SU-DHL-6 (cell line): ENCODE data around the gene APEX1.

Experiments
- H2AFZ ChIP-seq: fragments of 200-600 bp; sonication (generic); 2 replicates; pipeline ENCODE4 v1.6.1; 2014; ENCODE audit warnings: low read depth, mild to moderate bottlenecking, moderate library complexity, mixed read lengths, antibody characterized with exemption, low read length; ENCODE audit not compliant: severe bottlenecking
- H3F3A ChIP-seq: fragments of 200-600 bp; shearing (Covaris generic); 2 replicates; pipeline ENCODE4 v1.6.0; 2016; ENCODE audit warnings: antibody characterized with exemption, mild to moderate bottlenecking; ENCODE audit not compliant: insufficient read depth
- H3K27ac ChIP-seq: fragments of 200-600 bp; sonication (generic); 2 replicates; pipeline ENCODE4 v1.5.1; 2016; ENCODE audit warnings: low read depth, mild to moderate bottlenecking, low read length, moderate library complexity, mixed read lengths
- H3K27me3 ChIP-seq: fragments of 200-600 bp; sonication (generic), shearing (Covaris generic); 2 replicates; pipeline ENCODE4 v1.6.0; 2014; ENCODE audit warnings: mild to moderate bottlenecking, low read length
- H3K36me3 ChIP-seq: fragments of 200-600 bp; sonication (generic); 2 replicates; pipeline ENCODE4 v1.6.1; 2014; ENCODE audit warnings: mild to moderate bottlenecking, low read length, mixed read lengths
- H3K4me2 ChIP-seq: fragments of 300-600, 200-600 bp; shearing (Covaris generic), sonication (generic); 2 replicates; pipeline ENCODE4 v1.6.0; 2014; ENCODE audit warnings: low read length, low read depth, mild to moderate bottlenecking; ENCODE audit not compliant: poor library complexity, severe bottlenecking
- H3K4me3 ChIP-seq: fragments of 200-600 bp; sonication (generic); 2 replicates; pipeline ENCODE4 v1.5.1; 2014; ENCODE audit warnings: antibody characterized with exemption, low read length, mild to moderate bottlenecking, mixed read lengths; ENCODE audit not compliant: insufficient read depth, poor library complexity, severe bottlenecking
- H3K79me2 ChIP-seq: fragments of 200-600 bp; sonication (generic); 2 replicates; pipeline ENCODE4 v1.6.1; 2014; ENCODE audit warnings: mild to moderate bottlenecking, low read length, moderate library complexity; ENCODE audit not compliant: insufficient read depth
- H3K9ac ChIP-seq: fragments of 200-600 bp; sonication (generic); 2 replicates; pipeline ENCODE4 v1.7.0; 2014; ENCODE audit warnings: mild to moderate bottlenecking, low read length
- H3K9me2 ChIP-seq: fragments of 200-600 bp; sonication (generic); replicated peaks from 2 replicates; pipeline ENCODE4 v1.6.1; 2014; ENCODE audit warnings: low read length; ENCODE audit not compliant: insufficient read depth
- H3K9me3 ChIP-seq: fragments of 200-600 bp; sonication (generic); 2 replicates; pipeline ENCODE4 v1.6.1; 2014; ENCODE audit warnings: low read length, mixed read lengths; ENCODE audit not compliant: insufficient read depth
- H4K20me1 ChIP-seq: fragments of 200-600 bp; sonication (generic); 2 replicates; pipeline ENCODE4 v1.6.1; 2014; ENCODE audit warnings: low read depth, mild to moderate bottlenecking, antibody characterized with exemption, low read length, moderate library complexity, mixed read lengths
- CTCF ChIP-seq: fragments of 200-600 bp; sonication (generic); IDR thresholded peaks from one replicate; pipeline ENCODE4 v1.5.1; 2017; ENCODE audit warnings: antibody characterized with exemption, mild to moderate bottlenecking, low read length, moderate library complexity; ENCODE audit not compliant: insufficient read depth, poor library complexity, severe bottlenecking
- EZH2phosphoT487 ChIP-seq: fragments of 200-600 bp; sonication (generic), shearing (Covaris generic); conservative IDR thresholded peaks from 2 replicates; pipeline ENCODE4 v1.6.1; 2018; ENCODE audit warnings: mild to moderate bottlenecking, antibody characterized with exemption, low read length, moderate library complexity, mixed read lengths

APEX1 gene

GRCh38 chr14:20416223-20416622, 38.8 kb upstream of the APEX1 start:
- Histone ChIP-seq H3K4me2 (no peak overlapping the region), H3K36me3 (no peaks in the 10 kb centered on the region), H3K4me3 (no peak overlapping the region), H3K9ac (no peak overlapping the region), H3K27ac (no peak overlapping the region), H3K9me2 (no peaks in the 10 kb centered on the region), H2AFZ (peak overlapping the region; percentile 29), H4K20me1 (no peaks in the 10 kb centered on the region), H3K79me2 (peaks cover 6% of the 10 kb centered on the region; the same call in 1 of the 2 replicates), H3K9me3 (no peaks in the 10 kb centered on the region), H3F3A (peaks cover 15% of the 10 kb centered on the region; the same call in 1 of the 2 replicates), H3K27me3 (no peaks in the 10 kb centered on the region)
- TF ChIP-seq CTCF (no peak), EZH2phosphoT487 (no peak)

- no peak overlapping the region for H3K4me2 ChIP-seq
- no peak for TF ChIP-seq EZH2phosphoT487
- TF ChIP-seq CTCF, result no peak
These were observed 37.5 kb upstream of the APEX1 start for GRCh38 chr14:20417250-20418186.

GRCh38 chr14:20418501-20418909, 36.5 kb upstream of the APEX1 start:
- Histone ChIP-seq H2AFZ (no peak overlapping the region), H3K4me2 (no peak overlapping the region), H3K79me2 (no peaks in the 10 kb centered on the region), H3K9ac (no peak overlapping the region), H3K27me3 (no peaks in the 10 kb centered on the region), H3K27ac (no peak overlapping the region), H3K36me3 (no peaks in the 10 kb centered on the region), H3K9me3 (no peaks in the 10 kb centered on the region), H4K20me1 (no peaks in the 10 kb centered on the region), H3F3A (0 out of 2 replicates have a peak, but pooled peaks cover 3% of the 10 kb centered on the region), H3K4me3 (no peak overlapping the region), H3K9me2 (no peaks in the 10 kb centered on the region)
- TF ChIP-seq CTCF (no peak), EZH2phosphoT487 (no peak)

More at GRCh38 chr14:20417250-20418186, 37.5 kb upstream of the APEX1 start:
- Histone ChIP-seq H3K9me2 (no peaks in the 10 kb centered on the region), H2AFZ (no peak overlapping the region), H3K9me3 (no peaks in the 10 kb centered on the region), H3K36me3 (no peaks in the 10 kb centered on the region), H3K4me3 (no peak overlapping the region), H3K9ac (no peak overlapping the region), H4K20me1 (no peaks in the 10 kb centered on the region), H3K79me2 (0 out of 2 replicates have a peak, but pooled peaks cover under 1% of the 10 kb centered on the region), H3K27ac (no peak overlapping the region), H3K27me3 (no peaks in the 10 kb centered on the region), H3F3A (0 out of 2 replicates have a peak, but pooled peaks cover 3% of the 10 kb centered on the region)
